Uterus (tissue), 2 donors: ENCODE measurements around the gene BRD3.

Source experiments
- CTCF ChIP-seq, 4 experiments: fragments of 200-600 bp in 2 of 4; fragments of 450-650 bp in 2 of 4; sonication (generic) in 2 of 4; IDR thresholded peaks; one replicate each; pipeline ENCODE4 v1.5.1; 2016 to 2019; ENCODE audit warnings: antibody characterized with exemption in 4 of 4, mild to moderate bottlenecking in 2 of 4, moderate library complexity in 1 of 4
- POLR2A ChIP-seq, 2 donors: fragments of 450-650 bp; IDR thresholded peaks; one replicate each; pipeline ENCODE4 v1.6.1; 2016; ENCODE audit warnings: antibody characterized with exemption in 2 of 2, mild to moderate bottlenecking in 1 of 2, moderate library complexity in 1 of 2

- TF ChIP-seq CTCF (IDR thresholded peaks at IDR 0.05): no peak
- TF ChIP-seq POLR2A (IDR thresholded peaks at IDR 0.05): no peak
Observed at GRCh38 chr9:134030821-134031470, 36.9 kb downstream of the BRD3 start.
